ENCODE measurements around the gene CHCHD6.

The CHCHD6 gene

DNA sequence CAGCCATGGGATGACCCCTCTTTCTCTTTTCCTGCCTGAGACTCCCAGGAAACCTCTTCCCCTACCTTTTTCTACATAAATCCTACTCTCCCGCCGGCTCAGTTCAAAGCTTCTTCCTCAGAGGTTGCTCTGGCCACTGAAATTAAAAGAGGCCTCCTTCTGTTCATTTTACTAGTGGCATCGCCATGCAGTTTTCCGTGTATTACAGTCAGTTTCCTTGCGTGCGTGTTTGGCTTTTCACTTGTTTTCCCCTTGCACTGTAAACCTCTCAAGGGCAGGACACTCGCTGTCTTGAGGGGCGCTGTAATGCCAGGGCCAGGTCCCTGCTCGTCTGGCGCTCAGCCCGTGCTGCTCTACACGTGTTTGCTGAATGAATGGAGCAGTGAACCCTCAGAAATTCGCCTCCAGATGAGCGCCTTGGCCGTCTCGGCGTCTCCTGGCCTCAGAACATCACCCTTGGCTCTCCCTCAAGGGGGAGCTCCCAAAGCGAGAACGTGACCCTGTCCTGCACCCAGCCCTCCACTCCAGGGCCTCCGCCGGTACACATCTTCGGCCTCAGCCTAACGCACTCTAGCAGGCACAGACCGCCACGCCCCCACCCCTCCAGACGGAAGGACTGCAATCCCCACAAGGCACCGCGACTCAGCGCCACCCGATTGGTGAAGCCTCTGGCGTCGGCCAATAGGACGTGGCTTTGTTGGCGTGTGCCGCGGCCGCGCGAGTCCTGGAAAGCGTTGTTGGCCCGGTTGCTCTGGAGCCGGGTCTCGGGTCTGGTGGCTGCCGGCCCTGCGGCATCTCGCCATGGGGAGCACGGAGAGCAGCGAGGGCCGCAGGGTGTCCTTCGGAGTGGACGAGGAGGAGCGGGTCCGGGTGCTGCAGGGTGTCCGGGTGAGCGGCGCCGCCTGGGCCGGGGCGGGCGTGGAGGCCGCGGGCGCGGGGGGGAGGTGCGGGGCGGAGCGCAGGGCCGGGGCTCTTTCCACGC lies at the start of gene CHCHD6:
CHCHD6 (plus strand) TSS at position 729 of the 982 bp plus-strand sequence; CDS start at position 802, 73 bp downstream.
- peak; percentile 98 for DNase-seq (ENCODE audit: low spot score)

DNA sequence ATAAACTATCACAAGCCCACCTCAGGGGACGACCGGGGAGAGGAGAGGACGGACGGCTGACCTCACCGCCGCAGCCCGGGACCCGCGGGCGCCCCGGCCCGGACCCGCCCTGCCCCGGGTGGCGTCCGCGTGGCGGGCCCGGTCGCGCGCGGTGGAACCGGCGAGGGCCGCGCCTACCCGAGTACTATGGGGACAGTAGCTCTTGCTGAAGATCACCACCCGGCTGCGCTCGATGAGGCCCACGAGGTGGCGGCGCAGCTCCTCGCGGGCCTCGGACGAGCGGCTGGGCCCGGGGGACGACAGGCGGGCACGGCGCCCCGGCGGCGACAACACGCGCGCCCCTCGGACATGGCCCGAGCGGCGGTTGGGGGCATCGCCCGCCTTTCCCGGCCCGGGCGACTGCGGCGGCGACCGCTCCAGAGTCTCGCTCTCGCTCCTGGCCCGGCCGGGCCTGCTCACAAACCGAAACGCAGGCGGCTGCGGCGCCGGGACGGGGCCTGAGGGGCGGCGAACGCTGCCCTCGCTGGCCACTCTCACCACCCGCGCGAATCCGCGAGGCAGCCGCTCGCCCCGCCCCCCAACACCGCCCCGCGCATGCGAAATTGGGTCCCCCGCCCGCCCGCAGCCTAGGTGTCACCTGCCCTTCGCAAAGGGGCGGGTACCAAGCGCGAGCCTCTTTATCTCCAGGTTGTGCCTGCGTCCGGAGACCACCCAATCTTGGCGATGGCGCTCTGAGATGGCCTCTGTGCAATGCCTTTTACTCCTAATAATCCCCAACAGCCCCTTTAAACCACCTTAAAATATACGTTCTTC lies 49.3 kb upstream of the CHCHD6 start, which contains the start of gene TXNRD3:
TXNRD3 (minus strand) TSS at position 554 of the 813 bp plus-strand sequence.
- peak; percentile 88 for DNase-seq (ENCODE audit: low spot score)

- DNase-seq (ENCODE audit: low spot score): peak; percentile 38
These were observed 48.2 kb upstream of the CHCHD6 start for GRCh38 chr3:126655887-126656286.

DNA sequence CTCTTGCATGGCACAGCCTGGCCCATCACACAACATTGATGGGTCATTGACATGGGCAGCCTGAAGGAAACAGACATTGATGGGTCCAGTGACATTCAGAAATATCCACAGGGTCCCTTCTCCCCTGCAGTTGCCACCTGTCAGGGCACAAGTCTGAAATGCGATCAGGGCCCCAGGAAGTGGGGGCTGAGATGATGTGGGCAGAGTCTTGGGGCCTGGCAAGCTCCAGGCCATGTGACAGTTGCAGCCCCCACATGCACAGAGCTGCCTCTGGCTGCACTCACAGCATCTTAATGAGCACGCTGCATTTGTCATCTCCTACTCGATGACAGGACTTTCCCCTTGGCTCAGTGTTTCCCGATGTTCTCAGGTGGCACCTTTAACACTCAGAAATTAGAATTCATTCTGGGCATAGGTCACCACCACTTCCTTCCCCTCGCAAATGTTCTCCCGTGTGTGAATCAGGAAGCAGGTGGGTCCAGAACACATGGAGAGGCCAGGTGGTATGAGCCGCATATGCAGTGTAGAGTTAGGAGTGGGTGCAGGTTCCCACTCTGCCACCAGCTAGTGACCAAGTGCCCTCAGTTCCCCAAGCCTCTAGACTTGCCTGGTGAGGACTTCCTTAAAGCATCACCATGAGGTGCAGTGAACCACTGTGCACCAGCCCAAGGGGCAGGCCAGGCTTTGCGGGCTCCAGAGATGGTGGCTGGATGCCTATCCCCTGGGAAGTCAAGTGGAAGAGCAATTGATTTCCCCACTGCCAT lies 47.5 kb upstream of the CHCHD6 start:
- DNase-seq (ENCODE audit: low spot score): peak; percentile 38

DNA sequence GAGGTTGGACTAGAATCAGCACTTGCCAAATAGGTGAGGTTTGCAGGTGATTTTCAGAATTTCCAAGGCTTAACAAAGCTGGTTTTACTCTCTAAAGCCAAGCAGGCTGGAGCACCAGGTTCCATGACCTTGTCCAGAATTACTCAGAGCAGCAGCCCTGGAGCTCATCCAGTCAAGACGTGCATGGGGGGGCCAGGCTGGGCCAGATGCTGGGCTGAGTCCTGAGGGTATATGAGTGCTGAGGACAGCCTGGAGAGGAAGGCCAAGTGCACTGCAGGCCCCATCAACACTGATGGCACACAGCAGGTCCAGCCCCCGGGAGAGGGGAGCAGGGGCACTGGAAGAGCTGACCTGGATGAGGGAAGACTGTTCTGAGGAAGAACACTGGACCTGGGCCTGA lies 46.1 kb upstream of the CHCHD6 start:
- no peak for DNase-seq (ENCODE audit: low spot score)

- no peak for DNase-seq (ENCODE audit: low spot score)
These were observed 45.5 kb upstream of the CHCHD6 start for GRCh38 chr3:126658584-126658983.

DNA sequence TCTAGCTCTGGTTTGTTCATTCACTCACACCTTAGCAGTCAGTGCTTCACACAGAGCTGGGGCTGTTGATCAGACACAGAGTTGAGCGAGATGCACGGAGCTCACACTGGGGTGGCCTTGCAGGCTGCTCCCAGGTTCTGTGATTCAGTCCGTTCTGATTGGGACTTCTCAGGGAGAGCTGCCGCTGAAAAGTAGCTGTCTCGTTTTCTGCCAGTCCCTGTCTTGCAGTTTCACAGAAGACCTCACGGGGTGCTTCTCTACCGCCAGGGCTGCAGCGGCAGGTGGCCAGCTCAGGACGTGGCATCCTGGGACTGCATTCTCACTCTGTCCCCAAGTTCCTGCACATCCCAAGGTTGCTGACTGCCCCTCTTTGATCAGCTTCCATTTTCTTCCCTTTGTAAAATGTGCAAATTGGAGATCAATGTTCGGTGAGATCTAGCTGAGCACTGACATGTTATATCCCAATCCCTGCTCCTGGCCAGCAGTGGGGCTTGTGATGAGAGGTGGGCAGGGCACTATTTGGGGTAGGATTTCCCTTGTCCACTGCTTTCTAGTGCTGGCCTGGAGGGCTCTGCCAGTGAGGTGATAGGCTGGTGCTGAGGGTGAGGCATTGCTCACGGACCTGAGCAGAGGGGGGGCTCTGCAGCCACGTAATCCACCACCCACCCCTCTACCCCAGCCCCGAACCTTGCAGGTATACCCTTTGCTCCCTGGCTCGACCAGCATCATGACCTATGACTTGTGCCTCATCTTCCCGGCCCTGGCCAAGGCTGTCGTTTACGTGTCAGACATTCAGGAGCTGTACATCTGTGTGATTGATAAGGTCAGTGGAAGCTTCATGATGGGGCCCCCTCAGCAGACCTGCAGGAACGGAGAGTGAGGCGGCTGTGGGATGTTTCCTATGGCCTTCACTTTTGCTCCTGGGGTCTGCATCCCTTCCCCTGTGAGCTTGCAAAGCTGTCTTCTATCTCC lies 43.8 kb upstream of the CHCHD6 start:
- DNase-seq (ENCODE audit: low spot score): peak; percentile 64

GRCh38 chr3:126661532-126662364 lies 42.3 kb upstream of the CHCHD6 start:
- DNase-seq (ENCODE audit: low spot score): peak; percentile 37

DNA sequence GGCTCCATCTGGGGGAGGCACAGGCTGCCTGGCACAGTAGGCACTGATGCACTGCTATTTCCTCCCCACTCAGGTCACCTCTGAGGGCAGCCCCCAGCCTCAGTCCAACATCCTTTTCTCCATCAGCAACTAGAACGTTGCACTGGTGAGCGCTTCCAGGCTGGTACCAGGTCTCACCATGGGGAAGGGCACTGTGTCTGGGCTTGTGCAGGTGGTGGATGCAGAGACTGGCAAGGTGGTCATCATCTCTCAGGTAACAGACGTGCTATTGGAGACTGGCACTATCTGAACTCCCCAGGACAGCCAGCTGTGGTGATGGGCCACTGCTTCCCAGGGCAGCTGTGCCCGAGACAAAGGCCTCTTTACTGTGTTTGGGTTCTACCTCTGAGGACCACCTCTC lies 40.8 kb upstream of the CHCHD6 start:
- DNase-seq (ENCODE audit: low spot score): peak; percentile 45

- DNase-seq (ENCODE audit: low spot score): peak; percentile 36
These were observed 40.3 kb upstream of the CHCHD6 start for GRCh38 chr3:126663750-126664149.

- DNase-seq (ENCODE audit: low spot score): peak; percentile 37
These were observed 39.3 kb upstream of the CHCHD6 start for GRCh38 chr3:126664591-126665214.

DNA sequence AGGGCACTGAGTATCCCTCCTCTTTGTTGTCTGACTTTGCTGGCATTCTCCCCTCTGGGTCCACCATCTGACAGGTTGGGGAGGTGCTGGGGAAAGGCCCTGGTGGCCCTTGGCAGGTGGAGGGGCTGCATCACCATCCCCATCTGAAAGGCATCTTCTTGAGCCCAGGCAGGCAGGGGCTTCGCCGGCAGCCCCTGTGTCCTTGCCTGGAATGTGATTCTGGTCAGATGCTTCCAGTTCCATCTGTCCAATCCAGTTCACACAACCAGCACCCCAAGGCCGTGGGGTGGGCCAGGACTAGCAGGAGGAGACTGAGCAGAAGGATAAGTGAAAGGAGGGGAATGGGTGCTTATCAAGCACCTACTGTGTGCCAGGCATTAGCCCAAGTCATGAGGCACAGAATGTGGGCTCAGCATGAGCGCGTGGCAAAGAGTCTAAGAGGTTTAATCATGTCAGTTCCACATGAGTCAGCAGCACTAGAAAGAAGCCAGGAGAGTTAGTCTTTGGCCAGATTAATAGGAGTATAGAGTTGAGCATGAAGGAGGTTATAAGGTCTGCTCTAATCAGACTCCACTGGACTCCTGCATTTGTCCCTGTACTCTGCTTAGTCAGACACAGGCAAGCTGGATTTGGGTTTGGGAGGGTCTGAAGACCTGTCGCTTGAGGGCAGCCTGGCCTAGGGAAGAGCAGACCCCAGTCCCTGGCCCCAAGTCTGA lies 38.7 kb upstream of the CHCHD6 start:
- peak; percentile 34 for DNase-seq (ENCODE audit: low spot score)

DNA sequence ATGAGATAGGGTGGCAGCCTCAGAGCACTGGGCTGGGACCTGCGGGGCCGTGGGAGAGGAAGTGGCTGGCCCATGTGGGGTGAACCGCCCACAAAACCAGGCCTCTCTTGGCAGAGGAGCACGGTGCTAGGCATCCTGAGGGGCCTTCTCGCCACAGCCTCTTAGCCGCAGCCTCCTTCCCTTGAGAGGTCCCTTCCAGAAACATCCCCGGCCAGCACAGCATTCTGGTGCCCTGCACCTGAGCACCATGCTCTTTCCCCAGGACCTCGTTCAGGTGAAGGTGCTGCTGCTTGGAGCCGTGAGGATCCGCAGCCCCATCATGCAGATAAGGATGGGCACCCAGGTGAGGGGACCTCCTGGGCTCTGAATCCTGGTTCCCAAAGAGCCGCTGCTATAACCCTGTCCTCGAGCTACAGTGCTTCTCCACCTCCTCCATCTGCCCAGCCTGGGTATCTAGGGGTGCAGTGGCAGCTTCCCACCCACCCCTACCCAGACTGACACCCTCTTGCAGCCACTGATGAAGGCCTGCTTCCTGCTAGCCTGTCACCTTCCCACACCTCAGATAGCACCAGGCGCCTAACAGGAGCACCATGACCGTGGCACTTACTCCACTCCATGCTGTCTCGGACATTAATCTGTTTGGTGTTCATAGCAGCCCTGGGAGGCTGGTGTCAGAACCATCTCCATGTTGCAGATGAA lies 37.9 kb upstream of the CHCHD6 start:
- DNase-seq (ENCODE audit: low spot score): peak; percentile 58

GRCh38 chr3:126666658-126667528 lies 37.1 kb upstream of the CHCHD6 start:
- peak; percentile 49 for DNase-seq (ENCODE audit: low spot score)

GRCh38 chr3:126667631-126668449 lies 36.2 kb upstream of the CHCHD6 start:
- DNase-seq (ENCODE audit: low spot score): peak; percentile 55

Data from left forelimb (tissue), 1 donor.